ENCODE measurements around the gene RBFOX2. TPM values are rescaled to one million over a fixed set of nuclear protein-coding genes. Genes with fewer than 3 reads are reported as not detected.
"Not testable (repeated sequence)": the region's sequence is repeated elsewhere in the genome, so short reads cannot be mapped to it uniquely, and the experiment has no call there.

The RBFOX2 gene
- total and polyA plus RNA-seq, 3 experiments from 2014 or later: 0.86 to 7.1 (median 6.1) TPM

GRCh38 chr22:35795476-35795875 is 233.1 kb downstream of the RBFOX2 start:
- Histone ChIP-seq H3K27me3 (ENCODE audit: insufficient read depth, low read length, poor library complexity, severe bottlenecking) (no peaks in the 10 kb centered on the region), H3K4me3 (ENCODE audit: low read length) (no peak overlapping the region), H3K4me1 (ENCODE audit: insufficient read depth, low read length) (no peaks in the 10 kb centered on the region), H3K27ac (ENCODE audit: low read depth, low read length) (no peak overlapping the region), H3K36me3 (ENCODE audit: insufficient read depth, low read length) (no peaks in the 10 kb centered on the region), H3K9me3 (ENCODE audit: low read length) (no peaks in the 10 kb centered on the region)
- no peak for DNase-seq
- H3K4me1 Mint-ChIP-seq: no peaks in the 10 kb centered on the region
- H3K9me3 Mint-ChIP-seq: no peaks in the 10 kb centered on the region
- peaks cover 7 to 9% of the 10 kb centered on the region in 2 donors for H3K27me3 Mint-ChIP-seq
- ChIA-PET POLR2A (no interaction called here), CTCF (interaction anchor here (0.6 kb wide), 1 partner anchor 1744 kb away, joined by 3 read pairs; no protein-coding TSS in a partner anchor)
- H3K27ac Mint-ChIP-seq: no peak overlapping the region
- no peaks in the 10 kb centered on the region for H3K36me3 Mint-ChIP-seq
- H3K4me3 Mint-ChIP-seq: no peak overlapping the region

DNA sequence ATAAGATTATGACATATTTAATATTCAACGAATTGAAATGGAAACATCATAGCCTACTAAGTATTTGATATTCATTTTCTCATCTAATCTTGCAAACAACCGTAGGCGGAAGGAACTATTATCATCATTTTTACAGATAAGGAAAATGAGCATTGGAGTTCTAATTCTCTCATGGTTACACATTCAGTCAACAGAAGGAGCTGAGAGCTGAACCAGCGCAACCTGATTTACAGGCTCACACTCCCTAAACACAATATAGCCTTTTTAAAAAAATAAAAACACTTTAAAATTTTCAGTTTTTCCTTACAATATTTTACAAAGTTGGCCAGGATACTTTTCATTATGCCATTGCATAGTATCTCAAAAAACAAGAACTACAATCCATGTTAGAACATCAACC is 236.1 kb downstream of the RBFOX2 start:
- H3K4me3 Mint-ChIP-seq: no peak overlapping the region
- Histone ChIP-seq H3K27me3 (ENCODE audit: insufficient read depth, low read length, poor library complexity, severe bottlenecking) (no peaks in the 10 kb centered on the region), H3K4me3 (ENCODE audit: low read length) (no peak overlapping the region), H3K9me3 (ENCODE audit: low read length) (no peaks in the 10 kb centered on the region), H3K4me1 (ENCODE audit: insufficient read depth, low read length) (no peaks in the 10 kb centered on the region), H3K36me3 (ENCODE audit: insufficient read depth, low read length) (no peaks in the 10 kb centered on the region), H3K27ac (ENCODE audit: low read depth, low read length) (no peak overlapping the region)
- no peaks in the 10 kb centered on the region for H3K4me1 Mint-ChIP-seq
- H3K36me3 Mint-ChIP-seq: no peaks in the 10 kb centered on the region
- POLR2A ChIA-PET: no interaction called here
- H3K9me3 Mint-ChIP-seq: no peaks in the 10 kb centered on the region
- H3K27ac Mint-ChIP-seq: no peak overlapping the region
- no peak for DNase-seq
- CTCF ChIA-PET: no interaction called here
- peaks cover 3 to 5% of the 10 kb centered on the region in 2 donors for H3K27me3 Mint-ChIP-seq

GRCh38 chr22:35791788-35792187 is 236.8 kb downstream of the RBFOX2 start:
- H3K4me1 ChIP-seq (ENCODE audit: insufficient read depth, low read length); H3K27me3 Mint-ChIP-seq; H3K27ac ChIP-seq (ENCODE audit: low read depth, low read length); H3K4me3 ChIP-seq (ENCODE audit: low read length); H3K27ac Mint-ChIP-seq; H3K36me3 ChIP-seq (ENCODE audit: insufficient read depth, low read length); H3K4me1 Mint-ChIP-seq; H3K9me3 Mint-ChIP-seq; H3K9me3 ChIP-seq (ENCODE audit: low read length); H3K36me3 Mint-ChIP-seq; DNase-seq; POLR2A ChIA-PET; H3K4me3 Mint-ChIP-seq; H3K27me3 ChIP-seq (ENCODE audit: insufficient read depth, low read length, poor library complexity, severe bottlenecking); CTCF ChIA-PET: not testable (repeated sequence)

DNA sequence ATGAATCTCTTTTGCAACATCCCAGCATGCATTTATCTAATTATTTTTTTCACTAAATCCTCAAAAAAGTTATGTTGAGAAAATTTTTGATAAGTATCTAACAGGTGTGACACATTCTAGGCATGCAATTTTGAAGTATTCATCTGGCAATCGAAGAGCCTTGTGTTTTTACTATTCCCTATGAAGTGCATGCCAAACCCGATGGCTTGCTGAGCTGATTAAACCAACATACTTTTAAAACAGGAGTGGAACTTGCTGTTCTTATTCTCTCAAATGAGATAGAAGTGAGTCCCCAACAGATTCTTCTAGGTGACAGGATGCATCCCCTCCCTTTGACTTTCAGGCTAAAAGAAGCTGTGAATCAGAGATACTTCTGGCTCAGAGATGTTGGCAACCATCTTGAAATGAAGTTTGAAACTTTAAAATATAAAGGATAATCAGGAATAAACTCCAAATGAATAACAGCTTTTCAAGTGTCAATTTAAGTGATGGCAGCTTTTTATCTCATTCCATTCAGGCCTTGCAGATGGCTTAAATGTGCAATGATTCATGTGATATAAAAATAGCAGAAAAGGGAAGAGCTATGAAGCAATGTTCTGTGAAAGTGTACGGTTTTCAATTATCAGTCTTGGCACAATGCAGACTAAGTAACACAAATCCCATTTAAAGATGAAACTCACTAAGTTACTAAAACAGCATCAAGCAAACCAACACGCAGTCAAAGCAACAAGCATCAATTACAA is 243.3 kb downstream of the RBFOX2 start:
- ChIA-PET CTCF (no interaction called here), POLR2A (no interaction called here)
- Mint-ChIP-seq H3K9me3 (no peaks in the 10 kb centered on the region), H3K36me3 (no peaks in the 10 kb centered on the region), H3K4me3 (no peak overlapping the region), H3K27ac (no peak overlapping the region), H3K27me3 (peaks cover 6 to 11% of the 10 kb centered on the region in 2 donors), H3K4me1 (no peaks in the 10 kb centered on the region)
- no peaks in the 10 kb centered on the region for H3K4me1 ChIP-seq (ENCODE audit: insufficient read depth, low read length)
- H3K27me3 ChIP-seq (ENCODE audit: insufficient read depth, low read length, poor library complexity, severe bottlenecking): no peaks in the 10 kb centered on the region
- DNase-seq: no peak
- no peaks in the 10 kb centered on the region for H3K36me3 ChIP-seq (ENCODE audit: insufficient read depth, low read length)
- no peak overlapping the region for H3K27ac ChIP-seq (ENCODE audit: low read depth, low read length)
- no peaks in the 10 kb centered on the region for H3K9me3 ChIP-seq (ENCODE audit: low read length)
- no peak overlapping the region for H3K4me3 ChIP-seq (ENCODE audit: low read length)

DNA sequence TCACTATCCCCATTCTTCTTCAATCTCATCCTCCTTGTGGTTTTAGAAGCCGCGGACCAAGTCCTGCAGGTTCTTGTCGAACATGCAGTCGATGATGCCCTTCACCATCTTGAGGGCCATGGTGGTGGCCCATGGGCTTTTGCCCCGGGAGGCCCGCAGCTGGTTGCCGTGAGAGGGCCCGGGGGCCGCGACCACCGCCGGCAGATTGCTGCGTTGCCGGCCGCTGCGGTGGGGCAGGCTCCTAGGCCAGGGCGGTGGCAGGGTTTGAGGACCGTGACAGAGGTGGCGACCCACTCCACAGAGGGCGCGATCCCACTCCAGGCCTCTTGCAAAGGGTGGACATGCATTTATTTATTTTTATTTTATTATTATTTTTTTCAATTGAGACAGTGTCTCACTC is 244.0 kb downstream of the RBFOX2 start:
- H3K36me3 Mint-ChIP-seq: no peaks in the 10 kb centered on the region
- H3K27me3 Mint-ChIP-seq: peaks cover 5 to 11% of the 10 kb centered on the region in 2 donors
- no peak overlapping the region for H3K27ac Mint-ChIP-seq
- ChIA-PET CTCF (no interaction called here), POLR2A (no interaction called here)
- Histone ChIP-seq H3K4me3 (ENCODE audit: low read length) (no peak overlapping the region), H3K36me3 (ENCODE audit: insufficient read depth, low read length) (no peaks in the 10 kb centered on the region), H3K4me1 (ENCODE audit: insufficient read depth, low read length) (no peaks in the 10 kb centered on the region), H3K27ac (ENCODE audit: low read depth, low read length) (no peak overlapping the region), H3K9me3 (ENCODE audit: low read length) (no peaks in the 10 kb centered on the region), H3K27me3 (ENCODE audit: insufficient read depth, low read length, poor library complexity, severe bottlenecking) (no peaks in the 10 kb centered on the region)
- no peak for DNase-seq
- no peaks in the 10 kb centered on the region for H3K9me3 Mint-ChIP-seq
- no peaks in the 10 kb centered on the region for H3K4me1 Mint-ChIP-seq
- no peak overlapping the region for H3K4me3 Mint-ChIP-seq

DNA sequence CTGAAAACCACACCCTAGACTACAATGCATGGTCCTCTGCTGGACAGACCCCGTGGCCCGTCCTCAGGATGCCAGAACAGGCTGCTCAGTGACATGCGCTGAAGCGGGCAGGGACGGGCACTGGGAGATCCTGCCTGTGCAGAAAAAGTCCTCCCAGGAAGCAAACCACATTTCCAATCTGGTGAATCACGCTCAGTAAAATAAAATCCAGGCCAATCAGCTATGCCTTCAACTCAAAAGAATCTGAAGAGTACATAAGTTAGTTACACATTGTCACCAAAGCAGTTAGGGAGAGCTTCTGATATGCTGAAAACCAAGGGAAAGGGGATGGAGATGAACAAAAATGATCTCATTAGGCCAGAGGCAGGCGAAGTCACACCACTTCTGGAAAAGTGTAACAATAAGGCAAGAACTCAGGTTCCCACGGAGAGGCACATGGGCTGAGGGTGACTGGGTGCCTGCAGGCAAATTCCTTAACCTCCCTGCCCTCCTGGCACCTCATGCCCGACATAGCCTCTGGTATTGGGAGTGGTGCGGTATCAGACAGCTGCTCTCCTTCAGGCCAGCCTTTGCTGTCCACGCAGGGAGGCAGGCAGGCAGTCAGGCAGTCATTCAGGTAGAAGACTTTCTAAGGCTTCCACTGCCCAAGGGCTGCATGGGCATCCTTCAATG is 244.5 kb downstream of the RBFOX2 start:
- no peak for DNase-seq
- Mint-ChIP-seq H3K4me3 (no peak overlapping the region), H3K9me3 (no peaks in the 10 kb centered on the region), H3K4me1 (no peaks in the 10 kb centered on the region), H3K27me3 (peaks cover 3 to 13% of the 10 kb centered on the region in 2 donors), H3K36me3 (no peaks in the 10 kb centered on the region), H3K27ac (no peak overlapping the region)
- POLR2A ChIA-PET: no interaction called here
- no peak overlapping the region for H3K27ac ChIP-seq (ENCODE audit: low read depth, low read length)
- no peaks in the 10 kb centered on the region for H3K36me3 ChIP-seq (ENCODE audit: insufficient read depth, low read length)
- no peaks in the 10 kb centered on the region for H3K4me1 ChIP-seq (ENCODE audit: insufficient read depth, low read length)
- CTCF ChIA-PET: no interaction called here
- H3K4me3 ChIP-seq (ENCODE audit: low read length): no peak overlapping the region
- no peaks in the 10 kb centered on the region for H3K27me3 ChIP-seq (ENCODE audit: insufficient read depth, low read length, poor library complexity, severe bottlenecking)
- H3K9me3 ChIP-seq (ENCODE audit: low read length): no peaks in the 10 kb centered on the region

GRCh38 chr22:35782504-35782903 is 246.1 kb downstream of the RBFOX2 start:
- POLR2A ChIA-PET: no interaction called here
- no peaks in the 10 kb centered on the region for H3K9me3 ChIP-seq (ENCODE audit: low read length)
- H3K27me3 ChIP-seq (ENCODE audit: insufficient read depth, low read length, poor library complexity, severe bottlenecking): no peaks in the 10 kb centered on the region
- H3K4me1 ChIP-seq (ENCODE audit: insufficient read depth, low read length): no peaks in the 10 kb centered on the region
- no peak overlapping the region for H3K27ac Mint-ChIP-seq
- no peaks in the 10 kb centered on the region for H3K36me3 ChIP-seq (ENCODE audit: insufficient read depth, low read length)
- CTCF ChIA-PET: no interaction called here
- no peak overlapping the region for H3K27ac ChIP-seq (ENCODE audit: low read depth, low read length)
- no peak for DNase-seq
- H3K4me3 Mint-ChIP-seq: no peak overlapping the region
- H3K9me3 Mint-ChIP-seq: no peaks in the 10 kb centered on the region
- no peaks in the 10 kb centered on the region for H3K36me3 Mint-ChIP-seq
- H3K4me1 Mint-ChIP-seq: no peaks in the 10 kb centered on the region
- H3K27me3 Mint-ChIP-seq: peaks cover 3 to 13% of the 10 kb centered on the region in 2 donors
- H3K4me3 ChIP-seq (ENCODE audit: low read length): no peak overlapping the region

- peaks cover 3 to 13% of the 10 kb centered on the region in 2 donors for H3K27me3 Mint-ChIP-seq
- no peak overlapping the region for H3K4me3 Mint-ChIP-seq
- DNase-seq: no peak
- H3K4me1 Mint-ChIP-seq: no peaks in the 10 kb centered on the region
- Histone ChIP-seq H3K4me3 (ENCODE audit: low read length) (no peak overlapping the region), H3K9me3 (ENCODE audit: low read length) (no peaks in the 10 kb centered on the region), H3K27me3 (ENCODE audit: insufficient read depth, low read length, poor library complexity, severe bottlenecking) (no peaks in the 10 kb centered on the region), H3K27ac (ENCODE audit: low read depth, low read length) (no peak overlapping the region), H3K36me3 (ENCODE audit: insufficient read depth, low read length) (no peaks in the 10 kb centered on the region), H3K4me1 (ENCODE audit: insufficient read depth, low read length) (no peaks in the 10 kb centered on the region)
- ChIA-PET POLR2A (no interaction called here), CTCF (no interaction called here)
- no peaks in the 10 kb centered on the region for H3K36me3 Mint-ChIP-seq
- H3K9me3 Mint-ChIP-seq: no peaks in the 10 kb centered on the region
- H3K27ac Mint-ChIP-seq: no peak overlapping the region
Measured at GRCh38 chr22:35781898-35782297, 246.7 kb downstream of the RBFOX2 start.
